ENCODE results near the gene PLPP1. TPM values are rescaled to one million over a fixed set of nuclear protein-coding genes. Genes with fewer than 3 reads are reported as not detected.
A peak's percentile ranks its signal among the peaks of the same experiment; 100 is the strongest.

PLPP1 gene
- total and polyA plus RNA-seq, 2 experiments from 2014 or later, result 39.1 to 97.1 TPM

- H3F3A ChIP-seq (replicated peaks; ENCODE audit: low read depth), result 0 out of 2 replicates have a peak, but pooled peaks cover 4% of the 10 kb centered on the region
- H3K4me2 ChIP-seq, result no peak overlapping the region
- H4K20me1 ChIP-seq (replicated peaks; ENCODE audit: insufficient read depth), result peaks cover 4% of the 10 kb centered on the region; the same call in 1 of the 2 replicates
- peaks cover 92% of the 10 kb centered on the region for H3K79me2 ChIP-seq (replicated peaks; ENCODE audit: insufficient read depth)
- H3K27me3 ChIP-seq (ENCODE audit: insufficient read depth), result no peaks in the 10 kb centered on the region
- 0 out of 2 replicates have a peak overlapping the region, but pooled peaks have one; percentile 65 for H3K27ac ChIP-seq (ENCODE audit: low read depth)
- H3K36me3 ChIP-seq (ENCODE audit: insufficient read depth), result 0 out of 2 replicates have a peak, but pooled peaks cover 4% of the 10 kb centered on the region
- Mint-ChIP-seq H3K36me3 (ENCODE audit: low read depth) (no peaks in the 10 kb centered on the region), H3K4me3 (no peak overlapping the region), H3K27me3 (ENCODE audit: insufficient read depth, low read depth, poor library complexity) (peaks cover 2% of the 10 kb centered on the region), H3K4me1 (peaks cover 38% of the 10 kb centered on the region), H3K9me3 (no peaks in the 10 kb centered on the region), H3K27ac (peak overlapping the region; percentile 18; the same call in 1 of the 2 replicates)
- ATAC-seq (peak; percentile 22; the same call in 1 of the 3 replicates), DNase-seq (ENCODE audit: low spot score) (no peak)
- H2AFZ ChIP-seq, result no peak overlapping the region
- H3K4me3 ChIP-seq, result no peak overlapping the region
- H3K9me2 ChIP-seq (ENCODE audit: insufficient read depth), result no peaks in the 10 kb centered on the region
- TF ChIP-seq CREB1 (CRISPR knock-in tag; IDR thresholded peaks at IDR 0.05; ENCODE audit: low read depth), result no peak
- TF ChIP-seq ZNF331 (CRISPR knock-in tag; IDR thresholded peaks at IDR 0.05; ENCODE audit: low read depth), result no peak
- TF ChIP-seq, protein P1, sequence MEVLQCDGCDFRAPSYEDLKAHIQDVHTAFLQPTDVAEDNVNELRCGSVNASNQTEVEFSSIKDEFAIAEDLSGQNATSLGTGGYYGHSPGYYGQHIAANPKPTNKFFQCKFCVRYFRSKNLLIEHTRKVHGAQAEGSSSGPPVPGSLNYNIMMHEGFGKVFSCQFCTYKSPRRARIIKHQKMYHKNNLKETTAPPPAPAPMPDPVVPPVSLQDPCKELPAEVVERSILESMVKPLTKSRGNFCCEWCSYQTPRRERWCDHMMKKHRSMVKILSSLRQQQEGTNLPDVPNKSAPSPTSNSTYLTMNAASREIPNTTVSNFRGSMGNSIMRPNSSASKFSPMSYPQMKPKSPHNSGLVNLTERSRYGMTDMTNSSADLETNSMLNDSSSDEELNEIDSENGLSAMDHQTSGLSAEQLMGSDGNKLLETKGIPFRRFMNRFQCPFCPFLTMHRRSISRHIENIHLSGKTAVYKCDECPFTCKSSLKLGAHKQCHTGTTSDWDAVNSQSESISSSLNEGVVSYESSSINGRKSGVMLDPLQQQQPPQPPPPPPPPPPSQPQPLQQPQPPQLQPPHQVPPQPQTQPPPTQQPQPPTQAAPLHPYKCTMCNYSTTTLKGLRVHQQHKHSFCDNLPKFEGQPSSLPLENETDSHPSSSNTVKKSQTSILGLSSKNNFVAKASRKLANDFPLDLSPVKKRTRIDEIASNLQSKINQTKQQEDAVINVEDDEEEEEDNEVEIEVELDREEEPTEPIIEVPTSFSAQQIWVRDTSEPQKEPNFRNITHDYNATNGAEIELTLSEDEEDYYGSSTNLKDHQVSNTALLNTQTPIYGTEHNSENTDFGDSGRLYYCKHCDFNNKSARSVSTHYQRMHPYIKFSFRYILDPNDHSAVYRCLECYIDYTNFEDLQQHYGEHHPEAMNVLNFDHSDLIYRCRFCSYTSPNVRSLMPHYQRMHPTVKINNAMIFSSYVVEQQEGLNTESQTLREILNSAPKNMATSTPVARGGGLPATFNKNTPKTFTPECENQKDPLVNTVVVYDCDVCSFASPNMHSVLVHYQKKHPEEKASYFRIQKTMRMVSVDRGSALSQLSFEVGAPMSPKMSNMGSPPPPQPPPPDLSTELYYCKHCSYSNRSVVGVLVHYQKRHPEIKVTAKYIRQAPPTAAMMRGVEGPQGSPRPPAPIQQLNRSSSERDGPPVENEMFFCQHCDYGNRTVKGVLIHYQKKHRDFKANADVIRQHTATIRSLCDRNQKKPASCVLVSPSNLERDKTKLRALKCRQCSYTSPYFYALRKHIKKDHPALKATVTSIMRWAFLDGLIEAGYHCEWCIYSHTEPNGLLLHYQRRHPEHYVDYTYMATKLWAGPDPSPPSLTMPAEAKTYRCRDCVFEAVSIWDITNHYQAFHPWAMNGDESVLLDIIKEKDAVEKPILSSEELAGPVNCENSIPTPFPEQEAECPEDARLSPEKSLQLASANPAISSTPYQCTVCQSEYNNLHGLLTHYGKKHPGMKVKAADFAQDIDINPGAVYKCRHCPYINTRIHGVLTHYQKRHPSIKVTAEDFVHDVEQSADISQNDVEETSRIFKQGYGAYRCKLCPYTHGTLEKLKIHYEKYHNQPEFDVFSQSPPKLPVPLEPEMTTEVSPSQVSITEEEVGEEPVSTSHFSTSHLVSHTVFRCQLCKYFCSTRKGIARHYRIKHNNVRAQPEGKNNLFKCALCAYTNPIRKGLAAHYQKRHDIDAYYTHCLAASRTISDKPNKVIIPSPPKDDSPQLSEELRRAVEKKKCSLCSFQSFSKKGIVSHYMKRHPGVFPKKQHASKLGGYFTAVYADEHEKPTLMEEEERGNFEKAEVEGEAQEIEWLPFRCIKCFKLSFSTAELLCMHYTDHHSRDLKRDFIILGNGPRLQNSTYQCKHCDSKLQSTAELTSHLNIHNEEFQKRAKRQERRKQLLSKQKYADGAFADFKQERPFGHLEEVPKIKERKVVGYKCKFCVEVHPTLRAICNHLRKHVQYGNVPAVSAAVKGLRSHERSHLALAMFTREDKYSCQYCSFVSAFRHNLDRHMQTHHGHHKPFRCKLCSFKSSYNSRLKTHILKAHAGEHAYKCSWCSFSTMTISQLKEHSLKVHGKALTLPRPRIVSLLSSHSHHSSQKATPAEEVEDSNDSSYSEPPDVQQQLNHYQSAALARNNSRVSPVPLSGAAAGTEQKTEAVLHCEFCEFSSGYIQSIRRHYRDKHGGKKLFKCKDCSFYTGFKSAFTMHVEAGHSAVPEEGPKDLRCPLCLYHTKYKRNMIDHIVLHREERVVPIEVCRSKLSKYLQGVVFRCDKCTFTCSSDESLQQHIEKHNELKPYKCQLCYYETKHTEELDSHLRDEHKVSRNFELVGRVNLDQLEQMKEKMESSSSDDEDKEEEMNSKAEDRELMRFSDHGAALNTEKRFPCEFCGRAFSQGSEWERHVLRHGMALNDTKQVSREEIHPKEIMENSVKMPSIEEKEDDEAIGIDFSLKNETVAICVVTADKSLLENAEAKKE (CRISPR knock-in tag; IDR thresholded peaks at IDR 0.05), result no peak
- TF ChIP-seq EZH2phosphoT487 (IDR thresholded peaks at IDR 0.05; ENCODE audit: unreplicated experiment), result no peak
- no peak for TF ChIP-seq JUNB (IDR thresholded peaks at IDR 0.05; ENCODE audit: unreplicated experiment)
- TF ChIP-seq NANOG (IDR thresholded peaks at IDR 0.05; ENCODE audit: borderline replicate concordance), result no peak
- TF ChIP-seq POLR2AphosphoS5 (IDR thresholded peaks at IDR 0.05; ENCODE audit: low read depth), result no peak
- TF ChIP-seq, protein P2, sequence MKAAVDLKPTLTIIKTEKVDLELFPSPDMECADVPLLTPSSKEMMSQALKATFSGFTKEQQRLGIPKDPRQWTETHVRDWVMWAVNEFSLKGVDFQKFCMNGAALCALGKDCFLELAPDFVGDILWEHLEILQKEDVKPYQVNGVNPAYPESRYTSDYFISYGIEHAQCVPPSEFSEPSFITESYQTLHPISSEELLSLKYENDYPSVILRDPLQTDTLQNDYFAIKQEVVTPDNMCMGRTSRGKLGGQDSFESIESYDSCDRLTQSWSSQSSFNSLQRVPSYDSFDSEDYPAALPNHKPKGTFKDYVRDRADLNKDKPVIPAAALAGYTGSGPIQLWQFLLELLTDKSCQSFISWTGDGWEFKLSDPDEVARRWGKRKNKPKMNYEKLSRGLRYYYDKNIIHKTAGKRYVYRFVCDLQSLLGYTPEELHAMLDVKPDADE (IDR thresholded peaks at IDR 0.05), result no peak
- TF ChIP-seq STAT1 (IDR thresholded peaks at IDR 0.05; ENCODE audit: unreplicated experiment), result no peak
- TF ChIP-seq CTCF (conservative IDR thresholded peaks at IDR 0.05; ENCODE audit: low read depth in 2 of 2), result no peak
- no peak for TF ChIP-seq ZNF114 (CRISPR knock-in tag; IDR thresholded peaks at IDR 0.05)
- no peak for TF ChIP-seq REST (IDR thresholded peaks at IDR 0.05; ENCODE audit: unreplicated experiment)
- TF ChIP-seq EZH2 (IDR thresholded peaks at IDR 0.05; ENCODE audit: low read depth, unreplicated experiment), result no peak
- H3K4me1 ChIP-seq (ENCODE audit: insufficient read depth), result peaks cover 23% of the 10 kb centered on the region
These were observed 32.0 kb downstream of the PLPP1 start for GRCh38 chr5:55502759-55503158.
